NCI-H446 treated with DMSO at 0.1 percent for 48 hours (cell line): ENCODE data around the gene UPF2.

Experiments
- DNase-seq: peaks from one replicate; lab custom pipeline; 2025; lab: John Stamatoyannopoulos, UW

UPF2 gene

GRCh38 chr10:11962176-11962575 is 80.4 kb downstream of the UPF2 start:
- no peak for DNase-seq

GRCh38 chr10:11961771-11962170 is 80.8 kb downstream of the UPF2 start:
- DNase-seq: no peak

GRCh38 chr10:11959966-11960365 is 82.6 kb downstream of the UPF2 start:
- DNase-seq: no peak

GRCh38 chr10:11958956-11959355 is 83.7 kb downstream of the UPF2 start:
- no peak for DNase-seq

- no peak for DNase-seq
Measured at GRCh38 chr10:11951695-11952094, 90.9 kb downstream of the UPF2 start.

GRCh38 chr10:11950325-11951018 is 92.1 kb downstream of the UPF2 start:
- no peak for DNase-seq

- no peak for DNase-seq
Measured at GRCh38 chr10:11949152-11949551, 93.5 kb downstream of the UPF2 start.

GRCh38 chr10:11946652-11947051 is 96.0 kb downstream of the UPF2 start:
- DNase-seq: no peak

GRCh38 chr10:11936389-11937152 is 106.0 kb downstream of the UPF2 start:
- no peak for DNase-seq

GRCh38 chr10:11934262-11934661 is 108.3 kb downstream of the UPF2 start:
- no peak for DNase-seq

GRCh38 chr10:11933577-11934223 is 108.9 kb downstream of the UPF2 start:
- no peak for DNase-seq

GRCh38 chr10:11931038-11931437 is 111.6 kb downstream of the UPF2 start:
- DNase-seq: no peak

- no peak for DNase-seq
Measured at GRCh38 chr10:11930312-11930978, 112.2 kb downstream of the UPF2 start.

GRCh38 chr10:11927746-11928145 is 114.9 kb downstream of the UPF2 start:
- DNase-seq: no peak

- no peak for DNase-seq
Measured at GRCh38 chr10:11921800-11922392, 120.7 kb downstream of the UPF2 start.

- DNase-seq: no peak
Measured at GRCh38 chr10:11919271-11919670, 123.3 kb downstream of the UPF2 start.

GRCh38 chr10:11918384-11918783 is 124.2 kb downstream of the UPF2 start:
- no peak for DNase-seq

GRCh38 chr10:11913079-11913641 is 129.4 kb downstream of the UPF2 start:
- DNase-seq: no peak

- no peak for DNase-seq
Measured at GRCh38 chr10:11910102-11910501, 132.5 kb downstream of the UPF2 start.

GRCh38 chr10:11909618-11910017 is 133.0 kb downstream of the UPF2 start:
- DNase-seq: no peak

- DNase-seq: no peak
Measured at GRCh38 chr10:11908991-11909390, 133.6 kb downstream of the UPF2 start.

GRCh38 chr10:11908536-11908935 is 134.1 kb downstream of the UPF2 start:
- DNase-seq: no peak
